ENCODE measurements around the gene GCC2. TPM values are rescaled to one million over a fixed set of nuclear protein-coding genes. Genes with fewer than 3 reads are reported as not detected.

Gene GCC2
- 10 to 100 TPM; 40.4 to 46.0 TPM for total RNA-seq

- H3K9me3 ChIP-seq: no peaks in the 10 kb centered on the region
- peak within 1 kb of the TSS; percentile 77 to 82 for H3K27ac ChIP-seq
- H3K4me1 ChIP-seq (ENCODE audit: control insufficient read depth in 1 of 2, low read depth in 2 of 2): peaks cover 0 to 13% of the 10 kb centered on the region in 2 donors
- H3K27me3 ChIP-seq (replicated peaks; ENCODE audit: insufficient read depth): no peaks in the 10 kb centered on the region
- DNase-seq (ENCODE audit: low spot score): peak; percentile 84
- peaks cover 5% of the 10 kb centered on the region for H3K36me3 ChIP-seq
- peak; percentile 99 for ATAC-seq (ENCODE audit: insufficient number of reproducible peaks, low FRiP score, low read depth)
- TF ChIP-seq, protein P1, sequence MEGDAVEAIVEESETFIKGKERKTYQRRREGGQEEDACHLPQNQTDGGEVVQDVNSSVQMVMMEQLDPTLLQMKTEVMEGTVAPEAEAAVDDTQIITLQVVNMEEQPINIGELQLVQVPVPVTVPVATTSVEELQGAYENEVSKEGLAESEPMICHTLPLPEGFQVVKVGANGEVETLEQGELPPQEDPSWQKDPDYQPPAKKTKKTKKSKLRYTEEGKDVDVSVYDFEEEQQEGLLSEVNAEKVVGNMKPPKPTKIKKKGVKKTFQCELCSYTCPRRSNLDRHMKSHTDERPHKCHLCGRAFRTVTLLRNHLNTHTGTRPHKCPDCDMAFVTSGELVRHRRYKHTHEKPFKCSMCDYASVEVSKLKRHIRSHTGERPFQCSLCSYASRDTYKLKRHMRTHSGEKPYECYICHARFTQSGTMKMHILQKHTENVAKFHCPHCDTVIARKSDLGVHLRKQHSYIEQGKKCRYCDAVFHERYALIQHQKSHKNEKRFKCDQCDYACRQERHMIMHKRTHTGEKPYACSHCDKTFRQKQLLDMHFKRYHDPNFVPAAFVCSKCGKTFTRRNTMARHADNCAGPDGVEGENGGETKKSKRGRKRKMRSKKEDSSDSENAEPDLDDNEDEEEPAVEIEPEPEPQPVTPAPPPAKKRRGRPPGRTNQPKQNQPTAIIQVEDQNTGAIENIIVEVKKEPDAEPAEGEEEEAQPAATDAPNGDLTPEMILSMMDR (IDR thresholded peaks at IDR 0.05): no peak
- H3K4me3 ChIP-seq: peak within 1 kb of the TSS; percentile 76
Measured at GRCh38 chr2:108448678-108449409, at the start of gene GCC2. TSS of gene GCC2 (plus strand) at chr2:108449206. CDS start at chr2:108449275, 69 bp downstream.

GRCh38 chr2:108399479-108399878 lies 49.5 kb upstream of the GCC2 start:
- H3K27me3 ChIP-seq (replicated peaks; ENCODE audit: insufficient read depth): no peaks in the 10 kb centered on the region
- DNase-seq (ENCODE audit: low spot score) (no peak), ATAC-seq (ENCODE audit: insufficient number of reproducible peaks, low FRiP score, low read depth) (no peak)
- TF ChIP-seq, protein P1 (IDR thresholded peaks at IDR 0.05): no peak
- H3K4me1 ChIP-seq (ENCODE audit: control insufficient read depth in 1 of 2, low read depth in 2 of 2): no peaks in the 10 kb centered on the region
- H3K27ac ChIP-seq: no peak overlapping the region
- H3K4me3 ChIP-seq: no peak overlapping the region
- peaks cover 11% of the 10 kb centered on the region for H3K9me3 ChIP-seq
- no peaks in the 10 kb centered on the region for H3K36me3 ChIP-seq

DNA sequence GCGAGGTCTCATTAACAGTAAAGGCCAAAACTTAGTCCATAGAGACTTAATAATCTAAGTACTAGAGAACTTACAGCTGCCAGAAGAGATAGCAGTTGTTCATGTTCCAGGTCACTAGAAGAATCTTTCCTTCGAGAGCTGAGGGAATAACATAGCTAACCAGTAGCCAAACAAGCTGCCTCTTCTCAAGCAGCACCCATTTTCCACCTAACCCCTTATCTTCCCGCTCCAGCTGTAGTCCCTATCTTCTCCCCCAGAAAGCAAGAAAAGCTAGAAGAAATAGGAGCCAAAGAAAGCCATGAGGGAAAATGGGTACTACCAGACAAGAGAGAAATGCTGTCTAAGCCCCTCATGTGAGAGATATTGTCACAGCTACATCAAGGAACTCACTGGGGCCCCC lies 47.2 kb upstream of the GCC2 start:
- no peaks in the 10 kb centered on the region for H3K36me3 ChIP-seq
- ATAC-seq (ENCODE audit: insufficient number of reproducible peaks, low FRiP score, low read depth) (no peak), DNase-seq (ENCODE audit: low spot score) (no peak)
- no peaks in the 10 kb centered on the region for H3K4me1 ChIP-seq (ENCODE audit: control insufficient read depth in 1 of 2, low read depth in 2 of 2)
- no peaks in the 10 kb centered on the region for H3K27me3 ChIP-seq (replicated peaks; ENCODE audit: insufficient read depth)
- TF ChIP-seq, protein P1 (IDR thresholded peaks at IDR 0.05): no peak
- H3K27ac ChIP-seq: no peak overlapping the region
- H3K4me3 ChIP-seq: no peak overlapping the region
- H3K9me3 ChIP-seq: peaks cover 23% of the 10 kb centered on the region

- H3K36me3 ChIP-seq: no peaks in the 10 kb centered on the region
- H3K4me3 ChIP-seq: no peak overlapping the region
- no peak for DNase-seq (ENCODE audit: low spot score)
- no peak overlapping the region for H3K27ac ChIP-seq
- no peak for ATAC-seq (ENCODE audit: insufficient number of reproducible peaks, low FRiP score, low read depth)
- H3K4me1 ChIP-seq (ENCODE audit: control insufficient read depth in 1 of 2, low read depth in 2 of 2): no peaks in the 10 kb centered on the region
- TF ChIP-seq, protein P1 (IDR thresholded peaks at IDR 0.05): no peak
- H3K9me3 ChIP-seq: peaks cover 23% of the 10 kb centered on the region
- no peaks in the 10 kb centered on the region for H3K27me3 ChIP-seq (replicated peaks; ENCODE audit: insufficient read depth)
Measured at GRCh38 chr2:108403494-108403893, 45.5 kb upstream of the GCC2 start.

GRCh38 chr2:108404784-108405397 lies 44.1 kb upstream of the GCC2 start:
- peaks cover 14% of the 10 kb centered on the region for H3K9me3 ChIP-seq
- no peaks in the 10 kb centered on the region for H3K36me3 ChIP-seq
- ATAC-seq (ENCODE audit: insufficient number of reproducible peaks, low FRiP score, low read depth): no peak
- H3K4me1 ChIP-seq (ENCODE audit: control insufficient read depth in 1 of 2, low read depth in 2 of 2): no peaks in the 10 kb centered on the region
- H3K27ac ChIP-seq: no peak overlapping the region
- DNase-seq (ENCODE audit: low spot score): no peak
- TF ChIP-seq, protein P1 (IDR thresholded peaks at IDR 0.05): no peak
- no peaks in the 10 kb centered on the region for H3K27me3 ChIP-seq (replicated peaks; ENCODE audit: insufficient read depth)
- no peak overlapping the region for H3K4me3 ChIP-seq
